Fibroblast of villous mesenchyme (primary cell): ENCODE data around the gene ZBTB9. TPM values are rescaled to one million over a fixed set of nuclear protein-coding genes. Genes with fewer than 3 reads are reported as not detected.

ENCODE experiments used
- DNase-seq: peaks from one replicate; pipeline ENCODE4 v3.0.0-alpha.2; 2010; ENCODE audit warnings: low read depth
- H3K4me3 ChIP-seq: 2 replicates; pipeline ENCODE4 v1.5.1; 2011; ENCODE audit warnings: low read depth, mild to moderate bottlenecking, low read length
- CTCF ChIP-seq: IDR thresholded peaks from 2 replicates; pipeline ENCODE4 v1.5.1; 2012; ENCODE audit warnings: low read depth, mild to moderate bottlenecking, low read length; ENCODE audit not compliant: insufficient read depth
- total RNA-seq: library from RNA; depleted of rRNA; stranded (reverse); fragments of >200 nt; gene quantifications from 2 replicates; pipeline ENCODE4 v1.2.3, GENCODE V29; 2012

ZBTB9 gene
- 4.7 and 5.2 TPM in 2 replicates for total RNA-seq

DNA sequence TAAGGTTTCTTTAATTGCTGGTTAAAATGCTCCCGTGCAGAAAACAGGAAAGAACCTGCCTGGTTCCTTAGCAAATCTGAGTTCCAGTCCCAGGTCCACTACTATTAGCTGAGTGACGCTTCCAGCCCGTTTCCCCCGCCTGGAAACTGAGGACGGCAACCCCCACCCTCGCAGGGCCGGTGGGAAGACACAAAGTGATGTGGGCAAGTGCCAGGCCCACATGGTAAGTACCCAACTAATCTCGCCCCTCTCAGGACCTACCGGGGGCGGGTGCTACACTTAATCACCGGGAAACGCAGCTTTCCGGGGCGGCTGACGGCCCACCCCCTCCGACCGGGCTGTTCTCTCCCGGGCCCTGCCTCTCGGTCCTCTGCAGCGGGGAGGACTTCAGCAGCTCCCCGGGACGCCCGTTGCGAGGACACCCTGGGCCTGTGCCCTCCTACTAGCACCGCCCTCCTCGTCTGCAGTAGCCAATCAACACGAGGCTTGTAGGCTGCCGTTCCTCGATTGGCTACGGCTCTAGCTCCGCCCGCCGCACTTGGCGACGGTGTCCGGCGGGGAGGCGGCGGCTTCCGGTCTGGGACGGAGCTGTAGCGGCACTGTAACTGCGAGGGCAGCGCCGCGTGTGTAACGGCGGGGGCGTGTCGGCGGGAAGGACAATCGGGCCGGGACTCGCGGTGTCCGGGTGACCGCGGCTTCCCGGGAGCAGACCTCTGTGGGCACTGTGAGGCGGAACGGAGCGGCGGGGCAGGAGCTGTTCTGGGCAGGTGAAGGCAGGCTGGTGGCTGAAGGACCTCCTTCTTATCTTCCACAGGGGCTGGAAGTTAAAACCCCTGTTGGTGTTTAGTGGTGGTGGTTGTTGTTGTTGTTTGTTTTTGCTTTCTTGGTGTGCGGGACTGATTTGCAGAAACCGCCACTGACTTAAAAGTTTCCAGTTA, at the start of gene ZBTB9:
Gene ZBTB9 (plus strand): TSS at position 568 of the 938 bp plus-strand sequence. CDS start 525 bp downstream, outside the sequence.
- H3K4me3 ChIP-seq = peak within 1 kb of the TSS; percentile 95
- no peak for TF ChIP-seq CTCF
- peak; percentile 97 for DNase-seq

GRCh38 chr6:33404884-33405283, 49.5 kb upstream of the ZBTB9 start:
- DNase-seq = no peak
- H3K4me3 ChIP-seq = no peak overlapping the region
- no peak for TF ChIP-seq CTCF

DNA sequence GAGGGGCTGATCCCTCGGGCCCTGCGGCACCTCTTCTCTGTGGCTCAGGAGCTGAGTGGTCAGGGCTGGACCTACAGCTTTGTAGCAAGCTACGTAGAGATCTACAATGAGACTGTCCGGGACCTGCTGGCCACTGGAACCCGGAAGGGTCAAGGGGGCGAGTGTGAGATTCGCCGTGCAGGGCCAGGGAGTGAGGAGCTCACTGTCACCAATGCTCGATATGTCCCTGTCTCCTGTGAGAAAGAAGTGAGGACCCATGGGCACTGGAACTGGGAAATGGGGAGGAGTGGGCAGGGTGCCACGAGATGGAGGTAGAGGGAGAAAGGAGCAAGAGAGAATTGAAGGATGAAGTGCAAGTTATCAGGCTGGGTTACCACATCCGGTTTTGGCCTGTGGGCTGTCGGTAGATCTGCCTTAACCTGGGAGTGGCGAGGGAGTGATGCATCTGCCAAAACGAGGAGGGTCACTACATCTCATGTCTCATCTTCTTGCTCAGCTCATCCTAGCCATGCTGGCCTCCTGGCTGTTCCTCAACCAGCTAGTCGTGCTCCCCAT, 48.9 kb upstream of the ZBTB9 start:
- TF ChIP-seq CTCF = no peak
- DNase-seq = no peak
- no peak overlapping the region for H3K4me3 ChIP-seq

- no peak overlapping the region for H3K4me3 ChIP-seq
- no peak for TF ChIP-seq CTCF
- DNase-seq = no peak
These were observed 48.2 kb upstream of the ZBTB9 start for GRCh38 chr6:33406126-33406525.

- peak; percentile 78 for DNase-seq
- TF ChIP-seq CTCF = peak; percentile 46
- H3K4me3 ChIP-seq = no peak overlapping the region
These were observed 47.2 kb upstream of the ZBTB9 start for GRCh38 chr6:33407132-33407718.

- DNase-seq = peak; percentile 99
- no peak for TF ChIP-seq CTCF
- H3K4me3 ChIP-seq = peak overlapping the region; percentile 79
These were observed 44.2 kb upstream of the ZBTB9 start for GRCh38 chr6:33410050-33410710.
